ENCODE data around the gene PRR7. TPM values are rescaled to one million over a fixed set of nuclear protein-coding genes. Genes with fewer than 3 reads are reported as not detected.

Gene PRR7
- total RNA-seq, 2 donors from 2014 or later, result 8.2 to 13.6 TPM

DNA sequence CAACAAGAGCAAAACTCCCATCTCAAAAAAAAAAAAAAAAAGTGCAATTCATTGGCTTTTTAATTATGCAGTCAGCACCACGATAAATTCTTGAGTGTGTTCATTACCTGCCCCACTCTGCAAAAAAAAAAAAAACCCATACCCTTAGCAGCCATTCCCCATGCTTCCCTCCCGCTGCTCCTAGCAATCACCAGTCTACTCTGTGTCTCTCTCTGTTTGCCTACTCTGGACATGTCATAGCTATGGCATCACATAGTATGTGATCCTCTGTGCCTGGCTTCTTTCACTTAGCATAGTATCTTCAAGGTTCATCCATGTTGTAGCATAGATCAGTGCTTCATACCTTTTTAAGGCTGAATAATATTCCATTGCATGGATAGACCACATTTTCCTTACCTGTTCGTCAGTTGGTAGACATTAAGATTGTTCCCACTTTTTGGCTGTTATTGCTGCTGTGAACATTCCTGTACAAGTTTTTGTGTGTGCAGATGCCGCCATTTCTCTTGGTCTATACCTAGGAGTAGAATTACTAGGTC lies 7.0 kb upstream of the PRR7 start:
- Mint-ChIP-seq H3K27me3 (no peaks in the 10 kb centered on the region), H3K27ac (peak overlapping the region; percentile 93), H3K4me1 (peaks cover 19% of the 10 kb centered on the region), H3K4me3 (peak overlapping the region; percentile 77), H3K36me3 (ENCODE audit: low read depth) (peaks cover 85% of the 10 kb centered on the region), H3K9me3 (no peaks in the 10 kb centered on the region)
- no peak for ATAC-seq (replicated peaks)

DNA sequence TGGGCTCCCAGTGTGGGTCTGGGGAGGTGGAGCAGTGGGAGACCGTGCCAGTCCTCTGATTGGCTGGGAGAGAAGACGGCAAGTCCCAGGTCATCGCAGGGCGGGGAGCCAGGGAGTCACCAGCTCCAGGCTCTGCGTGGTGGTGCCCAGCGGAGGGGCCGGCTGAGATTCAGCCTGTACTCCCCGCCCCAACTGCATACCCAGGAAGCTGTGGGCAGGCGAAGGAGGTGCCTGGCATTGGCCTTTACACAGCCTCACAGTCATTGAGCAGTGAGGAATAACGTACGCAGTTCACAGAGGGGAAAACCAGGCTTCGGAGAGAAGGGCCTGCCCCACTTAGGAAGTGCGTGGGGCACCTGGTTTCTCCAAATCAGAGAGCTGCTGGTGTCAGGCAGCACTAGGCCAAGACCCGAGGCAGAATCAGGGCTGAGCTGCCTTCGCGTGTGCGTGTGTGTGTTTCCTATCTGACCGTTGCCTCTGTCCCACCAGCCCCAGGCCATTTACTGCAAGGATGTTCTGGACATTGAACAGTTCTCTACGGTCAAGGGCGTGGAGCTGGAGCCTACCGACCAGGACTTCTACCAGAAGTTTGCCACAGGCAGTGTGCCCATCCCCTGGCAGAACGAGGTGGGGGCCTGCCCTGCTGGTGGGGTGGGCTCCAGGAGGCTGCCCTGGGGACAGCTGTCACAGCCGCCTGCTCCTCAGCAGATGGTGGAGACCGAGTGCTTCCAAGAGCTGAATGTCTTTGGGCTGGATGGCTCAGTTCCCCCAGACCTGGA lies 6.2 kb upstream of the PRR7 start:
- Mint-ChIP-seq H3K4me3 (peak overlapping the region; percentile 77), H3K27ac (peak overlapping the region; percentile 93), H3K27me3 (no peaks in the 10 kb centered on the region), H3K4me1 (peaks cover 25% of the 10 kb centered on the region), H3K9me3 (no peaks in the 10 kb centered on the region), H3K36me3 (ENCODE audit: low read depth) (peaks cover 77% of the 10 kb centered on the region)
- ATAC-seq (replicated peaks), result peak; percentile 94

DNA sequence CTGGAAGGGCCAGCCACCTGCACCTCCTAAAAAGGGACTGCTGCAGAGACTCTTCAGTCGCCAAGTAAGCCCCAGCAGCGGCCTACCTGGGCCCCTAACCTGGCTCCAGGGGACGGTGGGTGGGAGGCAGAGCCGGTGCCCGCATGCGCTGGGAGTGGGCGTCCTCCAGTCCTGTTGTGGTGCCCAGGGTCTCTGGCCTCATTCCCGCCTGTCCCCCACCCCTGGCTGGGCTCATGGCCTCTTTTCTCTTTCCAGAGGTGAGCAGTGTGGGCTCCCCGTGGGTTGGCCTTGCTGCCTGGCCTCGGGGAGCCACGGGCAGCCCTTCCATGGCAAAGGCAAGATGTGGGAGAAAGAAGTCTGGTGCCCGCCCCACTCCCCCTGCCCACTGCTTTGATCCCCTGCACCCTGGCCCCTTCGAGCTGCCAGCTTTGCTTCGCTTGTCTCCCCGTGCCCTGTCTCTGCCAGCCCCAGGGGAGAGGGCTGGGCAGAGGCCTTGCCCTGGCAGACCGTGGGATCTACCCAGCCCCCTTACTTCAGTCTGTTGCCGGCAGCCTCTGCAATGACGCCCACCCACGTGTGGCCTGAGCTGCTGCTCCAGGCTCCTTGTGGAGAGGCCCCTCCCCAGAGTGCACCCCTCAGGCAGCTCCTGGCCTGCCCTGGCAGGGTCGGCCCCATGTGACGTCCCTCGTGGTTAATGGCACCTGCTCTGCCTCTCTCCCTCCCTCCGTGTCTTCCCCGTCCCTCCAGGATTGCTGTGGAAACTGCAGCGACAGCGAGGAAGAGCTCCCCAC lies 5.4 kb upstream of the PRR7 start:
- Mint-ChIP-seq H3K27me3 (no peaks in the 10 kb centered on the region), H3K36me3 (ENCODE audit: low read depth) (peaks cover 77% of the 10 kb centered on the region)

DNA sequence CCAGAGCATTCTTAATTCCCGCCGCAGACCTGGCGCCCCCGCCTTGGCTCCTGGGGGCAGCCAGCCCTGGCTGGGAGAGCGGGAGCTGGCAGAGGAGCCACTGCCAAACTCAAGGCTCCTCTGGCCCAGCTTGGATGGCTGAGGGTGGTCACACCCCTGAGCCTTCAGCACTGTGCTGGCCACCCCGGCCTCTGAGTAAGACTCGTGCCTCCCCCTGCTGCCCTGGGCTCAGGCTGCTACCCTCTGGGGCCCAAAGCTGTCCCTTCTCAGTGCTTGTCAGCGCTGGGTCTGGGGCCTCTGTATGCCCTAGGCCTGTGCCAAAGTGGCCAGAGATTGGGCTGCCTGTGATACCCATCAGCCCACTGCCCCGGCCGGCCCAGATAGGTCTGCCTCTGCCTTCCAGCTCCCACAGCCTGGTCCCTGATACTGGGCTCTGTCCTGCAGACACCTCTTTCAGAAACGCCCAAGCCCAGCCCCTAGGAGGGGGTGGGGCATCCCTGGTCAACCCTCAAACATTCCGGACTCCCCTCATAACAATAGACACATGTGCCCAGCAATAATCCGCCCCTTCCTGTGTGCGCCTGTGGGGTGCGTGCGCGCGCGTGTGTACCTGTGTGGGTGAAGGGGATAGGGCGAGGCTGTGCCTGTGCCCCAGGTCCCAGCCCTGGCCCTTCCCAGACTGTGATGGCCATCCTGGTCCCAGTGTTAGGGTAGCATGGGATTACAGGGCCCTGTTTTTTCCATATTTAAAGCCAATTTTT lies 4.4 kb upstream of the PRR7 start:
- peak overlapping the region; percentile 57 for H3K4me3 Mint-ChIP-seq
- peaks cover 32% of the 10 kb centered on the region for H3K4me1 Mint-ChIP-seq
- peak overlapping the region; percentile 75 for H3K27ac Mint-ChIP-seq
- H3K27me3 Mint-ChIP-seq, result no peaks in the 10 kb centered on the region
- peaks cover 66% of the 10 kb centered on the region for H3K36me3 Mint-ChIP-seq (ENCODE audit: low read depth)
- H3K9me3 Mint-ChIP-seq, result no peaks in the 10 kb centered on the region
- no peak for ATAC-seq (replicated peaks)

More for the DNA sequence above, 5.4 kb upstream of the PRR7 start:
- H3K27ac Mint-ChIP-seq, result peak overlapping the region; percentile 66
- ATAC-seq (replicated peaks), result no peak
- H3K4me1 Mint-ChIP-seq, result peaks cover 32% of the 10 kb centered on the region
- H3K4me3 Mint-ChIP-seq, result peak overlapping the region; percentile 77
- no peaks in the 10 kb centered on the region for H3K9me3 Mint-ChIP-seq

DNA sequence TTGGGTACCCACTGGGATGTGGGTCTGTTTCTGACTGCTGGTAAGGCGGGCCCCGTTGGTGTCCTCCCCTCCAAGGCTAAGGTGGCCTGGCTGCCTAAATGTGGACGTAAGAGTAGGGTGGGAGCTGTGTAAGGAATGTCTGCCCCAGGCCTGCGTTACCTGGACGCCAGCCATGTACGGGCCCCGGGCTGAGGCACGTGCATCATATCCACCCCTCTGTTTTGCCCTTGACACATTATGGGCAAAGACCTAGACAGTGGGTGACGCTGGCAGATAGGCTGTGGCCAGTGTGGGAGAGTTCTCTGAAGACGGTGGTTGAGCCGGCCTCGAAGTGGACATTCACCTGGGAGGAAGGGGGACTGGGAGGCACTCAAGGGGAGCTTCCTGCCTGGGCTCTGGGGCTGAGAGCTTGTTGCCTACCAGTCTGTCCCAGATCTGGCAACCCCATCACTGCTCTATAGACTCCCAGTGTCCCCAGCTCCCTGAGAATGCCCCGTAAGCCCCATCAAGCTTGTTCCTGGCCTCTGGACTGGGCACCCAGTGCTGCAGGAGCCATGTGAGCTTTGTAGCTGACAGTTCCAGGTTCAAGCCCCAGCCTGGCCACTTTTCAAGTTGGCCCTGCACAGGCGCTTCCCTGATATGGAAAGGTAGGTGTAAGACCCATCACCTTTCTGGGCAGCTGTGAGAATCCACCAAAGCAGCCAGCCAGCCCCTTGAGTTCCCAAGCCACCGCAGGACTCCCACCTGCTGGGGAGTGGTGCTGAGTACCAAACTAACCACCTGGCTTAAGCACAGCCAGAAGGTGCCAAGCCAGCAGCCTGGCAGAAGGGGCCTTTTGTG lies 3.2 kb upstream of the PRR7 start:
- H3K27ac Mint-ChIP-seq, result peak overlapping the region; percentile 77
- H3K4me3 Mint-ChIP-seq, result peak overlapping the region; percentile 82
- no peaks in the 10 kb centered on the region for H3K27me3 Mint-ChIP-seq
- peaks cover 62% of the 10 kb centered on the region for H3K36me3 Mint-ChIP-seq (ENCODE audit: low read depth)
- no peaks in the 10 kb centered on the region for H3K9me3 Mint-ChIP-seq
- ATAC-seq (replicated peaks), result no peak
- peaks cover 40% of the 10 kb centered on the region for H3K4me1 Mint-ChIP-seq

DNA sequence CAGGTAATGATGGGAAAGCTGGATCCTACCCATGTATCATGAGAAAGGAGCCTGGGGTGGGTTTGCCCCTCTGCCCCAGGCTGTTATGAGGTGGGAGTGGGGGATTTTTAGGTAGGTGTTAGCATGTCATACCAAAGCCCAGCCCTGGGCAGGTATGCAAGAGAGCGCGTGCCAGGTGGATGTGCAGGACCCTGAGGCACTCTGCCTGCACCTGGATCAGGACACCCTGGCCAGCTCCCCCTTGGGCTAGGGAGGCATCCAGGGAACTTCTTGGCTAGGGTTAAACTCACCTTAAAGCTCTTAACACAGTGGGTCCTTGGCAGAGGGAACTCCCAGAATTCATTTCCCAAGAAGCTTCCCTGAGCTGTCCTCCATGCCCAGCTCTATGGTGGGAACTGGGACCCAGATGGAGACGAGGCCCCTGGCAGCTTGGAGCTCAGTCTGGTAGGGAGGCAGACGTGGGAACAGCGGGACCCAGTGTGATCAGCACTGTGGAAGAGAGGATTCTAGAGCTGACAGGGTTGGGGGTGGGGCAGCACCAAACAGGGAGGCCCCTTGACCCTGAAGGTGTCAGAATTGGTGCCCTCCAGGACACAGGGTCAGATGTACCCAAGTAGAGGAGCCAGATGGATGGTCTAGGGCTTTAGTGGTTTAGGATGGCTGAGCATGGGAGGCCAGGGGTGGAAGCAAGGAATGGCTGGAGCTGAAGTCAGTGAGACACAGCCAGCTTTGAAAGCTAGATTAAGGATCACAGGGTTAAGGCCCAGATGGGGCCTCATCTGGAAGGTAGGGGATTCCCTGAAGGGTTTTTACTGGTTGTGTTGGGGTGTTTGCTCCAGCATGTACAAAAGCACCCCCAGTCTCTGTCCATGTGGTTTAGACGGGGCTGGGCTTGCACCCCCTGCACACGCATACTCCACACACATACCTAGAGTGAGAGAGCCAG lies 2.2 kb upstream of the PRR7 start:
- Mint-ChIP-seq H3K4me1 (peaks cover 43% of the 10 kb centered on the region), H3K4me3 (peak overlapping the region; percentile 82), H3K9me3 (no peaks in the 10 kb centered on the region), H3K27me3 (no peaks in the 10 kb centered on the region), H3K36me3 (ENCODE audit: low read depth) (peaks cover 54% of the 10 kb centered on the region), H3K27ac (peak overlapping the region; percentile 77)
- no peak for ATAC-seq (replicated peaks)

DNA sequence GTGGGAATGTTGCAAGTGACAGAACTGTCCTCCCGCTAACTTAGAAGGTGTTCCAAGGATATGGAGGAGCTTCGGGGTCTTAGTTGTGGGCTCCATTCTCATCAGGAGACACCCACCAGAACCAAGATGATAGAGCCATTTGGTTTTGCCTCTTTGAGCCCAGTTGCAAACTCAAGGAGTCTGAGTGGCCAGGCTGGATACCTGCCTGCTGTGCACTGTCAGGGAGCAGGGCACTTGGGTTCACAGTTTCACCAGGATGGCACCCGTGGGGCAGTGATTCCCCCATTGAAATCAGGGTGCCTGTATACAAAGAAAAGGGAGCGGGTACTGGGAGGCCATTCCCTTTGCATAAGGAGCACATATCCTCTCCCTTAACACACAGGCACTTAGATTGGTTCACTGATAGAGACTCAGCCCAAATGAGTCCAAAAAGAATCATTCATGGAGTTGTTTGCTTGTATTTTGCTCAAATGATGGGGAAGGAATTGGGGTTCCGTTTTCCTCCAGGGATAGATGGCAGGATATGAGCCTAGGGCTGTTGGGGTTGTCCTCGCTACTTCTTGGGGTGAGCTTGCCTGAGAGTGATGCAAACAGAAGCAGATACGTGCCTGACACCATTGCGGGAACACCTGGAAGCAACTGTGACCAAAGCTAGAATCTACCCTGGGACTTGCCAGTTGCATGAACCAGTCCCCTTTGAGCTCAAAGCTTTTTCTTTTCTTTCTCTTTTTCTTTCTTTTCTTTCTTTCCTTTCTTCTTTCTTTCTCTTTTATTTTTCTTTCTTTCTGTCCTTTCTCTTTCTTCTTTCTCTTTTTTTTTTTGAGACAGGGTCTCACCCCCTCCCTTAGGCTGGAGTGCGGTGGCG lies 1.3 kb upstream of the PRR7 start:
- H3K27ac Mint-ChIP-seq, result peak overlapping the region; percentile 77
- no peaks in the 10 kb centered on the region for H3K9me3 Mint-ChIP-seq
- peak overlapping the region; percentile 82 for H3K4me3 Mint-ChIP-seq
- H3K36me3 Mint-ChIP-seq (ENCODE audit: low read depth), result peaks cover 44% of the 10 kb centered on the region
- ATAC-seq (replicated peaks), result peak; percentile 39
- no peaks in the 10 kb centered on the region for H3K27me3 Mint-ChIP-seq
- peaks cover 34% of the 10 kb centered on the region for H3K4me1 Mint-ChIP-seq

DNA sequence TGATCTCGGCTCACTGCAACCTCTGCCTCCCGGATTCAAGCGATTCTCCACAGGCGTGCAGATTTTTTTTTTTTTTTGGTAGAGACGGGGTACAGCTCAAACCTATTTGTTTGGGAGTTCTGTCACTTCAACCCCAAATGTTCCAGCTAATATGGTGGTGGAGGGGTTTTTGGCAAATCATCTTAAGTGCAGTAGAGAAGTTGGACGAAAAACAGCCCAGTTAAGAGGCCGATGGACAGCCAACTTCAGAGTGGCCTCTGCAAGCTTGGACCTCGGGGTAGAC lies 756 bp upstream of the PRR7 start:
- no peak for ATAC-seq (replicated peaks)
- H3K9me3 Mint-ChIP-seq, result no peaks in the 10 kb centered on the region
- H3K27me3 Mint-ChIP-seq, result no peaks in the 10 kb centered on the region
- peak overlapping the region; percentile 82 for H3K4me3 Mint-ChIP-seq
- peaks cover 33% of the 10 kb centered on the region for H3K4me1 Mint-ChIP-seq
- H3K27ac Mint-ChIP-seq, result peak overlapping the region; percentile 77
- H3K36me3 Mint-ChIP-seq (ENCODE audit: low read depth), result peaks cover 40% of the 10 kb centered on the region

DNA sequence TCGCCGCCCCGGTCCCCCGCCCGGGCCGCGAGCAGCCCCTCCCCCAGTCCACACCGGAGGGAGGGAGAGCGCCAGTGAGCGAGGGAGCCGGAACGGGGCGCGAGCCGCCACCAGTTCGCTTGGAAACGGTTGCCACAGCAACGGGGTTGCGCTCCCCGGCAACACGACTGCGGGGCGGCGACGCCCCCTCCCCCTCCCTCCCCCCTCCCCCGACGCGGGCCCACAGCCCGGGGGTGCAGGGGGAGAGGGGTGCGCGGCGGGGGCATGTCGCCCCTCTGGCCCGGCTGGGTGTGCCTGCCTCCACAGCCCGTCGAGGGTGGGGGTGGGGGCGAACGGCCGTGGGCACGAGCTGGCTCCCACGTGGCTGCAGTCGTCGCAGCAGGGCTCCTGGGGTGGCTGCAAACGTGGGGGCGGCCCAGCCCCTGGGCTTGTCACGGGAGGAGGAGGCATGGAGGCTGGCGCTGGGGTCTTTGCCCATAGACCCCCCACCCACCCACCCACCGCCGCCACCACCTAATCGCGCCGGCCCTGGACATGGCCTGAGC lies 524 bp downstream of the PRR7 start:
- Mint-ChIP-seq H3K36me3 (ENCODE audit: low read depth) (peaks cover 29% of the 10 kb centered on the region), H3K27ac (no peak overlapping the region), H3K27me3 (no peaks in the 10 kb centered on the region), H3K4me1 (peaks cover 33% of the 10 kb centered on the region), H3K9me3 (no peaks in the 10 kb centered on the region), H3K4me3 (peak overlapping the region; percentile 76)
- peak; percentile 30 for ATAC-seq (replicated peaks)

DNA sequence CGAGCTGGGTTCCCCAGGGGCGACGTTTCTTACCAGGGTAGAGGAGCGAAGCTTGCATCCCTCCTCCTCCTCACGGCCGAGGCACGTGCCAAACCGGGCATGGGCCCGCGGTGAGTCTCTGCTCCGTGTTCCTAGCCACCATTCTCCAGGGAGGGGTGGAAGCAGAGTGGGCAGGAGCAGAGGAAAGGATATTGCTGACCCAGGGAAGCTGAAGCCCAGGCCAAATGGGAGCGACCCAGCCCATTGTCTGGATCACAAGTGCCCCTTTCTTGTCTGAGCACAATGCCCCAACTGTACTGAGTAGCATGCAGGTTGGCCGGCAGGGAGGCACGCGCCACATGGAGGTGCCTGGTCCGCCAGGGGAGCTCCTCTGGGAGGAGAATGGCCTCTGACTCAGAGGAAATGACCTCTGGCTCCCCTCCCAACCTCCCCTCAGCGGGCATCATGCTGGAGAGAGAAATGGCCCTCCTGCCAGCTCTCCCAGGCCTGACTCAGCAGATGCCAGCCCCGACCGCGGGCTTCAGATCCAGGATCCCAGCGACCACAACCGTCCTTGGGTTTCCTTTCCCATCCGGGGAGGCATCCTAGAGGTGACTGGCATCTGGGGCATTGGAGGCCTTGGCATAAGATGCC lies 1.1 kb downstream of the PRR7 start:
- Mint-ChIP-seq H3K4me3 (peak overlapping the region; percentile 76), H3K27ac (peak overlapping the region; percentile 47), H3K4me1 (peaks cover 28% of the 10 kb centered on the region), H3K27me3 (no peaks in the 10 kb centered on the region), H3K9me3 (no peaks in the 10 kb centered on the region), H3K36me3 (ENCODE audit: low read depth) (peaks cover 23% of the 10 kb centered on the region)
- peak; percentile 15 for ATAC-seq (replicated peaks)

DNA sequence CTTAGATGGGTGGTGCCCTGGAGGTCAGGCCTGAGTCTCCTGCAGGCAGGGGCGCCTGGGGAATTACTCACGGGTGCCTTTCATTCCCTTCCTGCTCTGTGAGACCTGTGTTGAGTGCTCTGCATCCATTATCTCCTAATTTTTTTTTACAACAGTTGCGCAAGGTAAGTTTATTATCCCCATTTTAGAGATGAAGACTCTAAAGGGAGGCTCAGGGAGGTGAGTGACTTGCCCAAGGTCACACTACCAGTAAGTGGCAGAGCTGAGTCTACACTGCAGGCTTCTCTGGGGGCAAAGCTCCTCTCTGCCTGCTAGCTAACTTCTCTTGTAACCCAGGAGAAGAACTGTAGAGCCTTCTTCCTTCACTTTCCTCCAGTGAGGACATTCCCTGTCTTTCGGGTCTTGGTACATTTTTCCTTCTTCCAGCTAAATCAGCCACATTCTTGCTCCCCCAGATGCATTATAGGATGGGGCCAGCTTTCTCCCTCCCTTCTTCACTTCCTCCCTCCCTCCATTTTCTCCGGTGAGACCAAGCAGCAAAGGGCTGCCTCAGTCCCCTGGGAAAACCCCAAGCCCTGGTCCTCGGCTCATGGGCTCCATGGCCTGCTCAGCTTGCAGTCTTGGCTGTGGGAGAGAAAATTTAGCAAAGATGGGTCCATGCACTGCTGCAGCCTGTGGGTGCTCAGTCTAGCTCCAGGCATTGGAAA lies 1.8 kb downstream of the PRR7 start:
- H3K27ac Mint-ChIP-seq, result peak overlapping the region; percentile 47

More for the DNA sequence above, 1.8 kb downstream of the PRR7 start:
- no peaks in the 10 kb centered on the region for H3K27me3 Mint-ChIP-seq
- H3K4me1 Mint-ChIP-seq, result peaks cover 28% of the 10 kb centered on the region
- peak overlapping the region; percentile 76 for H3K4me3 Mint-ChIP-seq
- no peaks in the 10 kb centered on the region for H3K9me3 Mint-ChIP-seq
- ATAC-seq (replicated peaks), result no peak
- H3K36me3 Mint-ChIP-seq (ENCODE audit: low read depth), result peaks cover 16% of the 10 kb centered on the region
